EH (cell line): ENCODE results near the gene CSNK1A1.
"Not testable (repeated sequence)": the region's sequence is repeated elsewhere in the genome, so short reads cannot be mapped to it uniquely, and the experiment has no call there.

ENCODE experiments used
- DNase-seq: peaks from one replicate; pipeline ENCODE4 v3.0.0-alpha.2; 2015; ENCODE audit warnings: low read depth

CSNK1A1 gene

GRCh38 chr5:149529463-149529862 lies 21.8 kb downstream of the CSNK1A1 start:
- no peak for DNase-seq

- DNase-seq, result no peak
Observed at GRCh38 chr5:149528281-149529060, 22.8 kb downstream of the CSNK1A1 start.

- peak; percentile 16 for DNase-seq
Observed at GRCh38 chr5:149526845-149527590, 24.2 kb downstream of the CSNK1A1 start.

GRCh38 chr5:149521739-149522685 lies 29.2 kb downstream of the CSNK1A1 start:
- DNase-seq, result no peak

- DNase-seq, result no peak
Observed at GRCh38 chr5:149519601-149520000, 31.6 kb downstream of the CSNK1A1 start.

GRCh38 chr5:149518620-149519019 lies 32.6 kb downstream of the CSNK1A1 start:
- DNase-seq, result peak; percentile 25

- DNase-seq, result peak; percentile 44
Observed at GRCh38 chr5:149517461-149518122, 33.6 kb downstream of the CSNK1A1 start.

GRCh38 chr5:149514512-149514911 lies 36.7 kb downstream of the CSNK1A1 start:
- no peak for DNase-seq

- not testable (repeated sequence) for DNase-seq
Observed at GRCh38 chr5:149513372-149513947, 37.8 kb downstream of the CSNK1A1 start.

- DNase-seq, result no peak
Observed at GRCh38 chr5:149510136-149510535, 41.1 kb downstream of the CSNK1A1 start.

GRCh38 chr5:149504677-149505076 lies 46.6 kb downstream of the CSNK1A1 start:
- no peak for DNase-seq

- DNase-seq, result no peak
Observed at GRCh38 chr5:149503006-149503405, 48.2 kb downstream of the CSNK1A1 start.

- DNase-seq, result peak; percentile 95
Observed at GRCh38 chr5:149500922-149501582, 50.2 kb downstream of the CSNK1A1 start.

GRCh38 chr5:149498724-149499336 lies 52.4 kb downstream of the CSNK1A1 start:
- no peak for DNase-seq

- DNase-seq, result peak; percentile 94
Observed at GRCh38 chr5:149497357-149497756, 53.9 kb downstream of the CSNK1A1 start.

- DNase-seq, result no peak
Observed at GRCh38 chr5:149496917-149497316, 54.3 kb downstream of the CSNK1A1 start.

GRCh38 chr5:149496166-149496565 lies 55.1 kb downstream of the CSNK1A1 start:
- DNase-seq, result peak; percentile 66

- no peak for DNase-seq
Observed at GRCh38 chr5:149495673-149496072, 55.6 kb downstream of the CSNK1A1 start.

- no peak for DNase-seq
Observed at GRCh38 chr5:149493316-149493715, 57.9 kb downstream of the CSNK1A1 start.

- no peak for DNase-seq
Observed at GRCh38 chr5:149492781-149493180, 58.5 kb downstream of the CSNK1A1 start.
